HG02981 (cell line): ENCODE data around the gene GOLM1.
"Not testable (repeated sequence)": the region's sequence is repeated elsewhere in the genome, so short reads cannot be mapped to it uniquely, and the experiment has no call there.

ENCODE experiments used
- ATAC-seq: cut with Tn5 transposase; IDR thresholded peaks from one replicate; pipeline ENCODE4 v1.9.1; 2021; ENCODE audit warnings: mild to moderate bottlenecking, moderate library complexity; ENCODE audit not compliant: unreplicated experiment

GOLM1 gene

GRCh38 chr9:86091477-86091876, 7.9 kb downstream of the GOLM1 start:
- ATAC-seq = no peak

GRCh38 chr9:86082870-86083269, 16.5 kb downstream of the GOLM1 start:
- ATAC-seq = no peak

GRCh38 chr9:86079865-86080469, 19.4 kb downstream of the GOLM1 start:
- no peak for ATAC-seq

GRCh38 chr9:86079421-86079831, 19.9 kb downstream of the GOLM1 start:
- no peak for ATAC-seq

GRCh38 chr9:86078731-86079130, 20.6 kb downstream of the GOLM1 start:
- ATAC-seq = no peak

GRCh38 chr9:86077276-86077675, 22.1 kb downstream of the GOLM1 start:
- no peak for ATAC-seq

- ATAC-seq = no peak
These were observed 23.9 kb downstream of the GOLM1 start for GRCh38 chr9:86075132-86076109.

- ATAC-seq = no peak
These were observed 25.5 kb downstream of the GOLM1 start for GRCh38 chr9:86073839-86074238.

GRCh38 chr9:86072394-86072877, 26.9 kb downstream of the GOLM1 start:
- ATAC-seq = no peak

GRCh38 chr9:86069206-86069869, 30.0 kb downstream of the GOLM1 start:
- ATAC-seq = no peak

GRCh38 chr9:86064220-86064619, 35.1 kb downstream of the GOLM1 start:
- ATAC-seq = no peak

- ATAC-seq = no peak
These were observed 36.3 kb downstream of the GOLM1 start for GRCh38 chr9:86062845-86063693.

- ATAC-seq = no peak
These were observed 37.2 kb downstream of the GOLM1 start for GRCh38 chr9:86061972-86062739.

- ATAC-seq = no peak
These were observed 41.9 kb downstream of the GOLM1 start for GRCh38 chr9:86057491-86057890.

- no peak for ATAC-seq
These were observed 44.7 kb downstream of the GOLM1 start for GRCh38 chr9:86054695-86055094.

GRCh38 chr9:86052556-86053468, 46.5 kb downstream of the GOLM1 start:
- ATAC-seq = no peak

GRCh38 chr9:86048018-86048742, 51.2 kb downstream of the GOLM1 start:
- ATAC-seq = not testable (repeated sequence)

GRCh38 chr9:86047361-86047760, 52.0 kb downstream of the GOLM1 start:
- ATAC-seq = no peak
